CD4-positive, alpha-beta T cell (primary cell): Measurements from ENCODE around the gene CA6. TPM values are rescaled to one million over a fixed set of nuclear protein-coding genes. Genes with fewer than 3 reads are reported as not detected.

Source experiments
- ATAC-seq: fragments of 200-7000 bp; cut with Tn5 transposase; one replicate; pipeline ENCODE4 v1.10.0; 2022; ENCODE audit warnings: mild to moderate bottlenecking; ENCODE audit not compliant: poor library complexity
- CTCF ChIA-PET: fragments of 350-600 bp; sonication (Branson Sonifier 250); formaldehyde crosslinking; loops from one replicate; lab custom pipeline; 2021; ENCODE audit warnings: antibody characterized with exemption, inconsistent platforms; lab: Charles Lee
- POLR2A ChIA-PET: fragments of 350-600 bp; sonication (Branson Sonifier 250); formaldehyde crosslinking; loops from one replicate; lab custom pipeline; 2021; ENCODE audit warnings: antibody characterized with exemption, inconsistent platforms; lab: Charles Lee
- DNase-seq, 14 experiments: peaks; one replicate each; pipeline ENCODE4 v3.0.0-alpha.2; 2013 to 2020; ENCODE audit warnings: mixed read lengths in 2 of 14
- H3K27ac ChIP-seq, 2 donors: one replicate each; pipeline versions ENCODE4 v1.5.1 to v1.7.0; 2013; ENCODE audit warnings: low read length in 2 of 2, low read depth in 1 of 2, mild to moderate bottlenecking in 1 of 2
- H3K27me3 ChIP-seq, 2 experiments: 1 replicate in 1 of 2; 2 replicates in 1 of 2; pipeline versions ENCODE4 v1.6.1 to v1.7.0; 2013; ENCODE audit warnings: low read length in 2 of 2, control low read depth in 1 of 2, mild to moderate bottlenecking in 1 of 2, moderate library complexity in 1 of 2; ENCODE audit not compliant: insufficient read depth in 2 of 2, control insufficient read depth in 1 of 2
- H3K36me3 ChIP-seq: one replicate; pipeline ENCODE4 v1.6.1; 2013; ENCODE audit warnings: low read length, control low read depth; ENCODE audit not compliant: insufficient read depth
- H3K4me1 ChIP-seq: one replicate; pipeline ENCODE4 v1.6.1; 2013; ENCODE audit warnings: low read length, control low read depth; ENCODE audit not compliant: insufficient read depth
- H3K4me3 ChIP-seq: one replicate; pipeline ENCODE4 v1.5.1; 2013; ENCODE audit warnings: mild to moderate bottlenecking, low read length, moderate library complexity
- H3K9me3 ChIP-seq, 2 experiments: 1 replicate in 1 of 2; 2 replicates in 1 of 2; pipeline versions ENCODE4 v1.6.1 to v1.7.0; 2013; ENCODE audit warnings: low read length in 2 of 2, mild to moderate bottlenecking in 2 of 2, control low read depth in 1 of 2, moderate library complexity in 1 of 2; ENCODE audit not compliant: control insufficient read depth in 1 of 2, insufficient read depth in 1 of 2
- H3K27ac Mint-ChIP-seq: one replicate; pipeline ENCODE4 v1.8.0; 2020; ENCODE audit warnings: mixed read lengths
- H3K27me3 Mint-ChIP-seq: one replicate; pipeline ENCODE4 v1.8.0; 2021; ENCODE audit warnings: mixed read lengths
- H3K36me3 Mint-ChIP-seq: one replicate; pipeline ENCODE4 v1.8.0; 2021; ENCODE audit warnings: low read depth, mixed read lengths
- H3K4me1 Mint-ChIP-seq: one replicate; pipeline ENCODE4 v1.8.0; 2021; ENCODE audit warnings: low read depth, mixed read lengths
- H3K4me3 Mint-ChIP-seq: one replicate; pipeline ENCODE4 v1.8.0; 2020; ENCODE audit warnings: mild to moderate bottlenecking, mixed read lengths
- H3K9me3 Mint-ChIP-seq: one replicate; pipeline ENCODE4 v1.8.0; 2020; ENCODE audit warnings: mixed read lengths
- CTCF ChIP-seq: fragments of 200-600 bp; IDR thresholded peaks from one replicate; pipeline ENCODE4 v1.8.0; 2022; ENCODE audit warnings: antibody characterized with exemption, mild to moderate bottlenecking
- intact Hi-C, 2 experiments: fragments of 100-400 bp; cut with DNase I in 1 of 2; cut with micrococcal nuclease in 1 of 2; formaldehyde crosslinking; loops; one replicate each; pipeline versions ENCODE4 v1.15.1 to v1.9.0; 2023 to 2025; cut with DNase I, micrococcal nuclease
- total RNA-seq, 174 experiments: library from RNA in 2 of 174; stranded (reverse) in 2 of 174; gene quantifications; one replicate each; pipeline ENCODE4 v1.2.3 and lab custom pipeline; 2021 to 2026

The CA6 gene
- total RNA-seq, 2 experiments from 2014 or later: 0.20 TPM; not detected in 1

- Histone ChIP-seq H3K4me3 (no peak overlapping the region), H3K27me3 (no peaks in the 10 kb centered on the region), H3K27ac (no peak overlapping the region), H3K9me3 (no peaks in the 10 kb centered on the region), H3K36me3 (no peaks in the 10 kb centered on the region), H3K4me1 (no peaks in the 10 kb centered on the region)
- intact Hi-C loops: no loop called here
- H3K27me3 Mint-ChIP-seq: no peaks in the 10 kb centered on the region
- CTCF ChIA-PET: interaction anchor here (0.6 to 0.9 kb wide), 2 partner anchors 19 to 24 kb away, joined by 3 read pairs; no protein-coding TSS in a partner anchor
- TF ChIP-seq CTCF: no peak
- H3K9me3 Mint-ChIP-seq: no peaks in the 10 kb centered on the region
- H3K36me3 Mint-ChIP-seq: no peaks in the 10 kb centered on the region
- no peak overlapping the region for H3K27ac Mint-ChIP-seq
- no peak overlapping the region for H3K4me3 Mint-ChIP-seq
- POLR2A ChIA-PET: no interaction called here
- ATAC-seq (no peak), DNase-seq (no peak)
- no peaks in the 10 kb centered on the region for H3K4me1 Mint-ChIP-seq
Measured at GRCh38 chr1:8981169-8981568, 35.5 kb downstream of the CA6 start.

GRCh38 chr1:8984203-8984602 lies 38.5 kb downstream of the CA6 start:
- H3K27ac ChIP-seq: no peak overlapping the region
- no peak for ATAC-seq

GRCh38 chr1:8984990-8985389 lies 39.3 kb downstream of the CA6 start:
- CTCF ChIA-PET: interaction anchor here (1.2 to 1.7 kb wide), 3 partner anchors 20 to 123 kb away, joined by 3 to 4 read pairs (median 3); no protein-coding TSS in a partner anchor
- Mint-ChIP-seq H3K27ac (peak overlapping the region; percentile 56), H3K4me1 (peaks cover 15% of the 10 kb centered on the region), H3K36me3 (no peaks in the 10 kb centered on the region), H3K9me3 (no peaks in the 10 kb centered on the region), H3K4me3 (no peak overlapping the region), H3K27me3 (no peaks in the 10 kb centered on the region)
- intact Hi-C loops: no loop called here
- Histone ChIP-seq H3K27me3 (no peaks in the 10 kb centered on the region), H3K36me3 (no peaks in the 10 kb centered on the region), H3K4me1 (peaks cover 21% of the 10 kb centered on the region), H3K4me3 (no peak overlapping the region), H3K27ac (no peak overlapping the region), H3K9me3 (no peaks in the 10 kb centered on the region)
- no peak for DNase-seq
- ATAC-seq: no peak
- POLR2A ChIA-PET: interaction anchor here (1.2 kb wide), 1 partner anchor 14 kb away, joined by 5 read pairs; no protein-coding TSS in a partner anchor
- TF ChIP-seq CTCF: no peak

More at GRCh38 chr1:8984203-8984602, 38.5 kb downstream of the CA6 start:
- Mint-ChIP-seq H3K4me3 (no peak overlapping the region), H3K4me1 (peaks cover 15% of the 10 kb centered on the region), H3K27me3 (no peaks in the 10 kb centered on the region), H3K9me3 (no peaks in the 10 kb centered on the region), H3K36me3 (no peaks in the 10 kb centered on the region), H3K27ac (peak overlapping the region; percentile 17)
- Histone ChIP-seq H3K9me3 (no peaks in the 10 kb centered on the region), H3K4me3 (no peak overlapping the region), H3K36me3 (no peaks in the 10 kb centered on the region), H3K27me3 (no peaks in the 10 kb centered on the region), H3K4me1 (peaks cover 21% of the 10 kb centered on the region)
- DNase-seq: no peak
- POLR2A ChIA-PET: no interaction called here
- intact Hi-C loops: no loop called here
- no peak for TF ChIP-seq CTCF
- CTCF ChIA-PET: interaction anchor here (1.7 to 1.8 kb wide), 2 partner anchors 21 to 65 kb away, joined by 3 to 13 read pairs; no protein-coding TSS in a partner anchor
